SK-N-SH (cell line): ENCODE measurements around the gene GAMT.
A peak's percentile ranks its signal among the peaks of the same experiment; 100 is the strongest.

Source experiments
- CTCF ChIP-seq: fragments of 200-600 bp; sonication (generic); IDR thresholded peaks from 2 replicates; pipeline ENCODE4 v1.6.1; 2017; ENCODE audit warnings: antibody characterized with exemption, mild to moderate bottlenecking, moderate library complexity
- ELF1 ChIP-seq: IDR thresholded peaks from 2 replicates; pipeline ENCODE4 v1.4.0; 2012
- EP300 ChIP-seq, 2 experiments: IDR thresholded peaks; 2 replicates each; pipeline versions ENCODE4 v1.4.0 to v1.6.1; 2012; ENCODE audit warnings: borderline replicate concordance in 1 of 2, low read depth in 1 of 2, low read length in 1 of 2
- EZH2phosphoT487 ChIP-seq: fragments of 200-600 bp; sonication (generic); IDR thresholded peaks from 2 replicates; pipeline ENCODE4 v1.6.1; 2017; ENCODE audit warnings: low read depth, mixed run types, mild to moderate bottlenecking, antibody characterized with exemption, moderate library complexity, borderline replicate concordance
- MAX ChIP-seq: IDR thresholded peaks from 2 replicates; pipeline ENCODE4 v1.4.0; 2012; ENCODE audit warnings: low read depth
- MXI1 ChIP-seq: IDR thresholded peaks from 2 replicates; pipeline ENCODE4 v1.6.1; 2012; ENCODE audit warnings: mild to moderate bottlenecking, low read depth, low read length, improper control_type of control experiment
- NRF1 ChIP-seq: IDR thresholded peaks from 2 replicates; pipeline ENCODE4 v1.6.1; 2012; ENCODE audit warnings: low read depth, mild to moderate bottlenecking, low read length
- POLR2AphosphoS5 ChIP-seq: IDR thresholded peaks from 2 replicates; pipeline ENCODE4 v1.6.1; 2012; ENCODE audit warnings: low read depth, low read length
- REST ChIP-seq: IDR thresholded peaks from 2 replicates; pipeline ENCODE4 v1.6.1; 2012; ENCODE audit warnings: mild to moderate bottlenecking, low read depth, low read length, moderate library complexity
- TAF1 ChIP-seq: IDR thresholded peaks from 2 replicates; pipeline ENCODE4 v1.6.1; 2012; ENCODE audit warnings: low read depth, mild to moderate bottlenecking, low read length, moderate library complexity, borderline replicate concordance
- TCF12 ChIP-seq: IDR thresholded peaks from 2 replicates; pipeline ENCODE4 v1.4.0; 2012
- USF1 ChIP-seq: IDR thresholded peaks from 2 replicates; pipeline ENCODE4 v1.4.0; 2012; ENCODE audit warnings: low read depth, borderline replicate concordance
- USF2 ChIP-seq: fragments of 150-350 bp; IDR thresholded peaks from 2 replicates; pipeline ENCODE4 v1.6.1; 2017; ENCODE audit warnings: antibody characterized with exemption, low read length, low read depth, borderline replicate concordance
- ZBTB33 ChIP-seq: IDR thresholded peaks from 2 replicates; pipeline ENCODE4 v1.4.0; 2012; ENCODE audit warnings: low read depth, borderline replicate concordance

GRCh38 chr19:1401889-1402217 lies 511 bp upstream of the GAMT start:
- TF ChIP-seq ZBTB33, result no peak
- no peak for TF ChIP-seq MXI1
- TF ChIP-seq POLR2AphosphoS5, result no peak
- no peak for TF ChIP-seq MAX
- TF ChIP-seq NRF1, result no peak
- TF ChIP-seq CTCF, result peak; percentile 3; the same call in 1 of the 2 replicates
- no peak for TF ChIP-seq REST
- no peak for TF ChIP-seq ELF1
- TF ChIP-seq EP300 (IDR thresholded peaks at IDR 0.05; ENCODE audit: borderline replicate concordance in 1 of 2, low read depth in 1 of 2, low read length in 1 of 2), result no peak
- no peak for TF ChIP-seq TCF12
- no peak for TF ChIP-seq EZH2phosphoT487
- no peak for TF ChIP-seq USF2
- TF ChIP-seq USF1, result no peak
- no peak for TF ChIP-seq TAF1
